CD14-positive monocyte (primary cell): ENCODE measurements around the gene PAX7. TPM values are rescaled to one million over a fixed set of nuclear protein-coding genes. Genes with fewer than 3 reads are reported as not detected.

ENCODE experiments used
- DNase-seq, 3 donors: peaks; one replicate each; pipeline ENCODE4 v3.0.0-alpha.2; 2011 to 2022
- H2AFZ ChIP-seq: 2 replicates; pipeline ENCODE4 v1.6.0; 2012; ENCODE audit warnings: mild to moderate bottlenecking, low read depth, low read length, inconsistent platforms; ENCODE audit not compliant: insufficient read depth, poor library complexity, severe bottlenecking
- H3K27ac ChIP-seq, 2 donors: 1 replicate in 1 of 2; 2 replicates in 1 of 2; pipeline ENCODE4 v1.5.1; 2012 to 2013; ENCODE audit warnings: low read length in 2 of 2, control low read depth in 1 of 2, inconsistent platforms in 1 of 2, low read depth in 1 of 2, mild to moderate bottlenecking in 1 of 2
- H3K27me3 ChIP-seq, 2 donors: one replicate each; pipeline versions ENCODE4 v1.6.0 to v1.6.1; 2011 to 2013; ENCODE audit warnings: low read length in 2 of 2; ENCODE audit not compliant: control insufficient read depth in 2 of 2, insufficient read depth in 2 of 2
- H3K36me3 ChIP-seq, 2 donors: replicated peaks in 1 of 2; 1 replicate in 1 of 2; 2 replicates in 1 of 2; pipeline versions ENCODE4 v1.5.1 to v1.6.1; 2012 to 2013; ENCODE audit warnings: low read length in 2 of 2, control low read depth in 1 of 2, inconsistent platforms in 1 of 2, mild to moderate bottlenecking in 1 of 2; ENCODE audit not compliant: insufficient read depth in 2 of 2, control insufficient read depth in 1 of 2
- H3K4me1 ChIP-seq, 2 donors: 1 replicate in 1 of 2; 2 replicates in 1 of 2; pipeline versions ENCODE4 v1.5.1 to v1.6.1; 2012 to 2013; ENCODE audit warnings: low read length in 2 of 2, control low read depth in 1 of 2, inconsistent platforms in 1 of 2, mild to moderate bottlenecking in 1 of 2, moderate library complexity in 1 of 2; ENCODE audit not compliant: insufficient read depth in 2 of 2, control insufficient read depth in 1 of 2
- H3K4me2 ChIP-seq: replicated peaks from 2 replicates; pipeline ENCODE3; 2012; ENCODE audit warnings: low read length, moderate library complexity, mild to moderate bottlenecking; ENCODE audit not compliant: poor library complexity, severe bottlenecking; ENCODE audit errors: extremely low read depth
- H3K4me3 ChIP-seq, 3 experiments: fragments of 200-600 bp in 1 of 3; sonication (generic) in 1 of 3; replicated peaks in 1 of 3; 1 replicate in 2 of 3; 2 replicates in 1 of 3; pipeline ENCODE4 v1.5.1; 2011 to 2013; ENCODE audit warnings: low read length in 3 of 3, mild to moderate bottlenecking in 3 of 3, control low read depth in 2 of 3, low read depth in 2 of 3, inconsistent platforms in 1 of 3, moderate library complexity in 1 of 3
- H3K79me2 ChIP-seq: 2 replicates; pipeline ENCODE4 v1.6.0; 2012; ENCODE audit warnings: mild to moderate bottlenecking, control low read depth, inconsistent platforms, low read length, moderate library complexity; ENCODE audit not compliant: insufficient read depth
- H3K9ac ChIP-seq: 2 replicates; pipeline ENCODE4 v1.6.0; 2017; ENCODE audit warnings: low read length, mild to moderate bottlenecking; ENCODE audit not compliant: insufficient read depth, poor library complexity, severe bottlenecking
- H3K9me3 ChIP-seq, 2 donors: replicated peaks in 1 of 2; 1 replicate in 1 of 2; 2 replicates in 1 of 2; pipeline versions ENCODE4 v1.5.1 to v1.6.1; 2012 to 2013; ENCODE audit warnings: low read length in 2 of 2, control low read depth in 1 of 2; ENCODE audit not compliant: control insufficient read depth in 1 of 2, insufficient read depth in 1 of 2
- H4K20me1 ChIP-seq: 2 replicates; pipeline ENCODE4 v1.6.0; 2012; ENCODE audit warnings: mild to moderate bottlenecking, low read length, control low read depth, moderate library complexity; ENCODE audit not compliant: insufficient read depth
- H3K27ac Mint-ChIP-seq, 7 donors: one replicate each; pipeline ENCODE4 v1.8.0; 2020; ENCODE audit warnings: mild to moderate bottlenecking in 7 of 7, mixed read lengths in 7 of 7, moderate library complexity in 6 of 7, inconsistent platforms in 2 of 7
- H3K27me3 Mint-ChIP-seq, 3 donors: one replicate each; pipeline ENCODE4 v1.8.0; 2021 to 2022; ENCODE audit warnings: low read depth in 3 of 3, mild to moderate bottlenecking in 3 of 3, mixed read lengths in 3 of 3, moderate library complexity in 3 of 3, inconsistent platforms in 1 of 3
- H3K36me3 Mint-ChIP-seq, 2 donors: one replicate each; pipeline ENCODE4 v1.8.0; 2020; ENCODE audit warnings: mixed read lengths in 2 of 2, inconsistent platforms in 1 of 2, mild to moderate bottlenecking in 1 of 2
- H3K4me1 Mint-ChIP-seq: one replicate; pipeline ENCODE4 v1.8.0; 2020; ENCODE audit warnings: mild to moderate bottlenecking, mixed read lengths
- H3K4me3 Mint-ChIP-seq, 2 donors: one replicate each; pipeline ENCODE4 v1.8.0; 2020; ENCODE audit warnings: mild to moderate bottlenecking in 2 of 2, mixed read lengths in 2 of 2, moderate library complexity in 1 of 2
- H3K9me3 Mint-ChIP-seq, 7 donors: one replicate each; pipeline ENCODE4 v1.8.0; 2020 to 2022; ENCODE audit warnings: mixed read lengths in 7 of 7, mild to moderate bottlenecking in 6 of 7, moderate library complexity in 6 of 7, inconsistent platforms in 2 of 7
- CTCF ChIP-seq: fragments of 200-600 bp; IDR thresholded peaks from one replicate; pipeline ENCODE4 v1.8.0; 2022; ENCODE audit warnings: antibody characterized with exemption, mild to moderate bottlenecking
- WGBS: methylation state at CpG from one replicate; pipeline ENCODE4 v1.1.5; 2013; ENCODE audit warnings: missing lambda C conversion rate; ENCODE audit not compliant: insufficient coverage; 5-methylcytosine and 5-hydroxymethylcytosine counted together
- intact Hi-C, 2 donors: fragments of 100-400 bp; cut with micrococcal nuclease; formaldehyde crosslinking; loops; one replicate each; pipeline versions ENCODE4 v1.15.0 to v1.15.1; 2023
- polyA plus RNA-seq, 3 donors: library from polyadenylated mRNA; depleted of rRNA in 1 of 3; unstranded in 2 of 3; stranded (reverse) in 1 of 3; fragments of 300-500 nt in 2 of 3; fragments of >200 nt in 1 of 3; fragmentation: Illumina TruSeq in 2 of 3; gene quantifications; 1 replicate in 2 of 3; 2 replicates in 1 of 3; pipeline ENCODE4 v1.2.3, GENCODE V29; 2012 to 2021

The PAX7 gene
- polyA plus RNA-seq, 3 donors, result not detected

GRCh38 chr1:18778437-18778836, 147.8 kb downstream of the PAX7 start:
- no peaks in the 10 kb centered on the region for H3K4me1 Mint-ChIP-seq
- Histone ChIP-seq H3K79me2 (no peaks in the 10 kb centered on the region), H3K27me3 (no peaks in the 10 kb centered on the region), H4K20me1 (no peaks in the 10 kb centered on the region), H3K36me3 (no peaks in the 10 kb centered on the region), H3K4me3 (no peak overlapping the region), H3K9me3 (no peaks in the 10 kb centered on the region), H3K4me1 (no peaks in the 10 kb centered on the region), H3K27ac (no peak overlapping the region), H3K9ac (no peak overlapping the region), H2AFZ (no peak overlapping the region), H3K4me2 (no peak overlapping the region)
- peaks cover 7 to 21% (median 11%) of the 10 kb centered on the region in 3 donors for H3K27me3 Mint-ChIP-seq
- DNase-seq, result no peak
- H3K27ac Mint-ChIP-seq, result no peak overlapping the region
- WGBS, result 46% methylated on average over 6 of the region's 6 CpGs
- H3K9me3 Mint-ChIP-seq, result peaks cover 0 to 2% (median 0%) of the 10 kb centered on the region in 7 donors
- no peak overlapping the region for H3K4me3 Mint-ChIP-seq
- intact Hi-C loops, result no loop called here
- no peaks in the 10 kb centered on the region for H3K36me3 Mint-ChIP-seq
- TF ChIP-seq CTCF, result no peak

- no peaks in the 10 kb centered on the region for H3K36me3 ChIP-seq
- H2AFZ ChIP-seq, result no peak overlapping the region
- H4K20me1 ChIP-seq, result no peaks in the 10 kb centered on the region
- H3K79me2 ChIP-seq, result no peaks in the 10 kb centered on the region
- Mint-ChIP-seq H3K36me3 (no peaks in the 10 kb centered on the region), H3K4me1 (no peaks in the 10 kb centered on the region), H3K27ac (no peak overlapping the region), H3K27me3 (peaks cover 14 to 30% (median 25%) of the 10 kb centered on the region in 3 donors), H3K4me3 (no peak overlapping the region), H3K9me3 (peaks cover 0 to 4% (median 0%) of the 10 kb centered on the region in 7 donors)
- no peak overlapping the region for H3K27ac ChIP-seq
- H3K4me2 ChIP-seq, result no peak overlapping the region
- H3K27me3 ChIP-seq, result peaks cover 5 to 12% of the 10 kb centered on the region in 2 donors
- DNase-seq, result no peak
- H3K4me3 ChIP-seq, result no peak overlapping the region
- no peaks in the 10 kb centered on the region for H3K9me3 ChIP-seq
- no peak for TF ChIP-seq CTCF
- no peak overlapping the region for H3K9ac ChIP-seq
- no peaks in the 10 kb centered on the region for H3K4me1 ChIP-seq
- intact Hi-C loops, result no loop called here
Observed at GRCh38 chr1:18781031-18781430, 150.4 kb downstream of the PAX7 start.
